Keratinocyte (primary cell): ENCODE results near the gene CA5A. TPM values are rescaled to one million over a fixed set of nuclear protein-coding genes. Genes with fewer than 3 reads are reported as not detected.
"Not testable (repeated sequence)": the region's sequence is repeated elsewhere in the genome, so short reads cannot be mapped to it uniquely, and the experiment has no call there.

Experiments
- DNase-seq: peaks from one replicate; pipeline ENCODE4 v3.0.0-alpha.2; 2011; ENCODE audit warnings: low read depth, missing footprints, low spot score
- FAIRE-seq: peaks from 2 replicates; lab custom pipeline; 2011; peaks lifted over from hg19 to GRCh38; lab: Jason Lieb, UNC
- H2AFZ ChIP-seq: 2 replicates; pipeline ENCODE4 v1.6.0; 2012; ENCODE audit warnings: low read length, control low read depth, inconsistent platforms; ENCODE audit not compliant: control insufficient read depth
- H3K27ac ChIP-seq: 2 replicates; pipeline ENCODE4 v1.5.1; 2011; ENCODE audit warnings: low read length; ENCODE audit not compliant: control insufficient read depth, insufficient read depth
- H3K27me3 ChIP-seq: 3 replicates; pipeline ENCODE4 v1.6.0; 2011; ENCODE audit warnings: low read length; ENCODE audit not compliant: control insufficient read depth, insufficient read depth; ENCODE audit errors: extremely low read depth
- H3K36me3 ChIP-seq, 2 experiments: 2 replicates in 1 of 2; 3 replicates in 1 of 2; pipeline ENCODE4 v1.5.1; 2011; ENCODE audit warnings: low read length in 2 of 2, mild to moderate bottlenecking in 1 of 2; ENCODE audit not compliant: control insufficient read depth in 2 of 2, insufficient read depth in 2 of 2; ENCODE audit errors: extremely low read depth in 1 of 2
- H3K4me1 ChIP-seq: 3 replicates; pipeline ENCODE4 v1.5.1; 2011; ENCODE audit warnings: low read length; ENCODE audit not compliant: control insufficient read depth, insufficient read depth; ENCODE audit errors: extremely low read depth
- H3K4me2 ChIP-seq: 3 replicates; pipeline ENCODE4 v1.6.0; 2011; ENCODE audit warnings: low read depth, low read length; ENCODE audit not compliant: control insufficient read depth, insufficient read depth; ENCODE audit errors: extremely low read depth
- H3K4me3 ChIP-seq, 3 experiments: fragments of 200-600 bp in 1 of 3; sonication (generic) in 1 of 3; 2 replicates in 2 of 3; 3 replicates in 1 of 3; pipeline ENCODE4 v1.5.1; 2011 to 2016; ENCODE audit warnings: low read length in 3 of 3, mild to moderate bottlenecking in 3 of 3, control low read depth in 2 of 3, inconsistent platforms in 1 of 3, low read depth in 1 of 3, mixed read lengths in 1 of 3, mixed run types in 1 of 3, moderate library complexity in 1 of 3; ENCODE audit not compliant: control insufficient read depth in 2 of 3, insufficient read depth in 2 of 3; ENCODE audit errors: extremely low read depth in 1 of 3
- H3K79me2 ChIP-seq: 2 replicates; pipeline ENCODE4 v1.6.0; 2012; ENCODE audit warnings: low read length; ENCODE audit not compliant: control insufficient read depth, insufficient read depth
- H3K9ac ChIP-seq: 3 replicates; pipeline ENCODE4 v1.6.0; 2011; ENCODE audit warnings: low read length; ENCODE audit not compliant: control insufficient read depth, insufficient read depth; ENCODE audit errors: extremely low read depth
- H3K9me1 ChIP-seq: 3 replicates; pipeline ENCODE4 v1.6.0; 2011; ENCODE audit warnings: low read length; ENCODE audit not compliant: control insufficient read depth, insufficient read depth; ENCODE audit errors: extremely low read depth
- H3K9me3 ChIP-seq: 2 replicates; pipeline ENCODE4 v1.5.1; 2012; ENCODE audit warnings: low read depth, low read length; ENCODE audit not compliant: control insufficient read depth
- H4K20me1 ChIP-seq: 3 replicates; pipeline ENCODE4 v1.6.0; 2011; ENCODE audit warnings: low read length; ENCODE audit not compliant: control insufficient read depth, insufficient read depth; ENCODE audit errors: extremely low read depth
- EZH2 ChIP-seq: IDR thresholded peaks from one replicate; pipeline ENCODE4 v1.6.1; 2012; ENCODE audit warnings: inconsistent platforms, mild to moderate bottlenecking, low read length, moderate library complexity
- dilution Hi-C: fragments of 300-500 bp; cut with MboI; formaldehyde crosslinking; loops from one replicate; pipeline ENCODE4 v1.7.0; 2020; ENCODE audit warnings: low sequenced_read_pairs; ENCODE audit not compliant: extremely low pct_ligation_motif_present
- polyA plus RNA-seq, 5 experiments: library from polyadenylated mRNA; depleted of rRNA in 3 of 5; stranded (reverse) in 3 of 5; stranded (forward) in 1 of 5; unstranded in 1 of 5; fragments of >200 nt; gene quantifications; 1 replicate in 1 of 5; 2 replicates in 3 of 5; 3 replicates in 1 of 5; pipeline versions ENCODE4 v1.2.1 to v1.2.3, GENCODE V29; 2011 to 2012; ENCODE audit warnings: missing spikeins in 2 of 5, low read depth in 1 of 5, low replicate concordance in 1 of 5
- TF ChIP-seq, protein P1 (sequence below), 3 experiments: IDR thresholded peaks in 1 of 3; conservative IDR thresholded peaks in 1 of 3; optimal IDR thresholded peaks in 1 of 3; 2 replicates in 2 of 3; 3 replicates in 1 of 3; pipeline versions ENCODE3 to v1.5.1; 2011; ENCODE audit warnings: low read length in 3 of 3, mild to moderate bottlenecking in 3 of 3, moderate library complexity in 2 of 3, control low read depth in 1 of 3, inconsistent platforms in 1 of 3; ENCODE audit not compliant: insufficient read depth in 2 of 3; ENCODE audit errors: extremely low read depth in 1 of 3

CA5A gene
- polyA plus RNA-seq, 1 donor (not counting 4 experiments of a cell fraction or from before 2014, with no cell fraction given), result not detected

DNA sequence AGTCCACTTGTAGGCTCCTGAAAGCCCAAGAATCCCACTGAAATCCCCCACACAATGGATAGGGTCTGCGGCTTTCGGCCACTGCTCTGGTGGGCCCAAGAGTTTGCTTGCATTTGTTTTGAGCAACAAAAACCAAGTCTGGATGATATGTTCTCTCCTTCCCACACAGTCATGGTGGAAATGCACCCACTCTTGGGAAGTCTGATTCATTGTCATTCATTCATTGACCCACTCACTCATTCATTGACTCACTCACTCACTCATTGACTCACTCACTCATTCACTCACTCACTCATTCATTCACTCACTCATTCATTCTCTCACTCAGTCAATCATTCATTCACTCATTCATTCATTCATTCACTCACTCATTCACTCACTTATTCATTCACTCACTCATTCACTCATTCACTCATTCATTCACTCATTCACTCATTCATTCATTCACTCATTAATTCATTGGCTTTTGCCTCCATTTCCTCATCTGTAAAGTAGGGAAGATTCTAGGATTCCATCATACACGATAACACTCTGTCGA, 2.2 kb upstream of the CA5A start:
- Histone ChIP-seq H3K4me2 (no peak overlapping the region), H3K4me3 (no peak overlapping the region), H3K4me1 (no peaks in the 10 kb centered on the region), H3K9me1 (no peaks in the 10 kb centered on the region), H3K9ac (no peak overlapping the region), H3K27me3 (no peaks in the 10 kb centered on the region), H3K79me2 (no peaks in the 10 kb centered on the region), H4K20me1 (no peaks in the 10 kb centered on the region), H3K27ac (no peak overlapping the region), H3K36me3 (no peaks in the 10 kb centered on the region), H2AFZ (no peak overlapping the region), H3K9me3 (no peaks in the 10 kb centered on the region)
- dilution Hi-C loops, result no loop called here
- no peak for FAIRE-seq
- TF ChIP-seq, protein P1, sequence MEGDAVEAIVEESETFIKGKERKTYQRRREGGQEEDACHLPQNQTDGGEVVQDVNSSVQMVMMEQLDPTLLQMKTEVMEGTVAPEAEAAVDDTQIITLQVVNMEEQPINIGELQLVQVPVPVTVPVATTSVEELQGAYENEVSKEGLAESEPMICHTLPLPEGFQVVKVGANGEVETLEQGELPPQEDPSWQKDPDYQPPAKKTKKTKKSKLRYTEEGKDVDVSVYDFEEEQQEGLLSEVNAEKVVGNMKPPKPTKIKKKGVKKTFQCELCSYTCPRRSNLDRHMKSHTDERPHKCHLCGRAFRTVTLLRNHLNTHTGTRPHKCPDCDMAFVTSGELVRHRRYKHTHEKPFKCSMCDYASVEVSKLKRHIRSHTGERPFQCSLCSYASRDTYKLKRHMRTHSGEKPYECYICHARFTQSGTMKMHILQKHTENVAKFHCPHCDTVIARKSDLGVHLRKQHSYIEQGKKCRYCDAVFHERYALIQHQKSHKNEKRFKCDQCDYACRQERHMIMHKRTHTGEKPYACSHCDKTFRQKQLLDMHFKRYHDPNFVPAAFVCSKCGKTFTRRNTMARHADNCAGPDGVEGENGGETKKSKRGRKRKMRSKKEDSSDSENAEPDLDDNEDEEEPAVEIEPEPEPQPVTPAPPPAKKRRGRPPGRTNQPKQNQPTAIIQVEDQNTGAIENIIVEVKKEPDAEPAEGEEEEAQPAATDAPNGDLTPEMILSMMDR (optimal IDR thresholded peaks at IDR 0.05 in 1 of 3, IDR thresholded peaks at IDR 0.05 in 1 of 3, conservative IDR thresholded peaks at IDR 0.05 in 1 of 3; ENCODE audit: extremely low read depth in 1 of 3, insufficient read depth in 2 of 3, low read length in 3 of 3), result no peak
- TF ChIP-seq EZH2, result no peak
- DNase-seq, result no peak

DNA sequence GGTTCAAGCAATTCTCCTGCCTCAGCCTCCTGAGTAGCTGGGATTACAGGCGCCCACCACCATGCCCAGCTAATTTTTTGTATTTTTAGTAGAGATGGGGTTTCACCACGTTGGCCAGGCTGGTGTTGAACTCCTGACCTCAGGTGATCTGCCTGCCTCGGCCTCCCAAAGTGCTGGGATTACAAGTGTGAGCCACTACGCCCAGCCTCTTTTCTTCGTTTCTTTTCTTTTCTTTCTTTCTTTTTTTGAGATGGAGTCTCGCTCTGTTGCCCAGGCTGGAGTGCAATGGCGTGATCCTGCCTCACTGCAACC, 858 bp upstream of the CA5A start:
- H3K27me3 ChIP-seq, DNase-seq, H3K9me1 ChIP-seq, H2AFZ ChIP-seq, dilution Hi-C loops, H3K9ac ChIP-seq, H3K9me3 ChIP-seq, H3K4me3 ChIP-seq, H3K27ac ChIP-seq, FAIRE-seq, H3K4me1 ChIP-seq, H3K4me2 ChIP-seq, H4K20me1 ChIP-seq, H3K79me2 ChIP-seq, H3K36me3 ChIP-seq: not testable (repeated sequence)

GRCh38 chr16:87936016-87936374, 334 bp downstream of the CA5A start:
- dilution Hi-C loops, H3K4me2 ChIP-seq, H3K27me3 ChIP-seq, H3K9me3 ChIP-seq, DNase-seq, H3K9me1 ChIP-seq, H3K4me3 ChIP-seq, H3K79me2 ChIP-seq, FAIRE-seq, H3K36me3 ChIP-seq, H4K20me1 ChIP-seq, H2AFZ ChIP-seq, H3K27ac ChIP-seq, H3K9ac ChIP-seq, H3K4me1 ChIP-seq: not testable (repeated sequence)

DNA sequence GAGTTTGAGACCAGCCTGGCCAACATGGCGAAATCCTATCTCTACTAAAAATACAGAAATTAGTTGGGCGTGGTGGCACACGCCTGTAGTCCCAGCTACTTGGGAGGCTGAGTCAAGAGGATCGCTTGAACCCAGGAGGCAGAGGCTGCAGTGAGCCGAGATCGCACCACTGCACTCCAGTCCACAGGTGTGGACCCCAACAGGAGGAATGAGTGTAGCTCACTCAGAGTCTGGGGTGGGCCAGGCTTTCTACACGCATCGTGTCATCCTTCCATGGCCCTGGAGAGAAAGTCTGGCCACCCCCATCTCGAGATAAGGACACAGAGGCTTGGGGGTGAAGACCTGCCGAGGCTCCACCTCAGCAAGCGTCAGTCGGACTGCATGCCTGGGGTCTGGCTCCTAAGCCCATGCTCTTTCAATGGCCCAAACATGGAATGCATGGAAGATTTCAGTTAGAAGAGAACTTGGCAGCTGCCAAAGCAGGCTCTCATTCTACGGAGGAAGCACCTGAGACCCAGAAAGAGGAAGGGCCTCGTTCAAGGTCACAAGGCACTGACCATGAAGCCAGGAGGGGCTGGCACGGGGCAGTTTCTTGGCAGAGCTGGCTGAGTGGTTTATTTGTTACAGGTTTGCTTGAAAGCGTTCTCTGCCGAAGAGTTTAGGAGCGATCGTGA, 1.4 kb downstream of the CA5A start:
- H3K9me1 ChIP-seq, H3K4me3 ChIP-seq, H4K20me1 ChIP-seq, H3K4me2 ChIP-seq, H3K79me2 ChIP-seq, H2AFZ ChIP-seq, H3K36me3 ChIP-seq, FAIRE-seq, H3K4me1 ChIP-seq, H3K9ac ChIP-seq, H3K9me3 ChIP-seq, H3K27me3 ChIP-seq, H3K27ac ChIP-seq, dilution Hi-C loops, DNase-seq: not testable (repeated sequence)
